ENCODE data around the gene AJAP1.
A peak's percentile ranks its signal among the peaks of the same experiment; 100 is the strongest.

Gene AJAP1

GRCh38 chr1:4708840-4709507 lies 54.6 kb downstream of the AJAP1 start:
- no peak for DNase-seq (ENCODE audit: low spot score)
- no peak for TF ChIP-seq CTCF (IDR thresholded peaks at IDR 0.05; ENCODE audit: extremely low read depth, missing control alignments)

- TF ChIP-seq CTCF (IDR thresholded peaks at IDR 0.05; ENCODE audit: extremely low read depth, missing control alignments): no peak
- DNase-seq (ENCODE audit: low spot score): peak; percentile 23
Measured at GRCh38 chr1:4709641-4710040, 55.2 kb downstream of the AJAP1 start.

- no peak for TF ChIP-seq CTCF (IDR thresholded peaks at IDR 0.05; ENCODE audit: extremely low read depth, missing control alignments)
Measured at GRCh38 chr1:4710592-4711415, 56.4 kb downstream of the AJAP1 start.

GRCh38 chr1:4711416-4712275 lies 57.2 kb downstream of the AJAP1 start:
- no peak for DNase-seq (ENCODE audit: low spot score)
- TF ChIP-seq CTCF (IDR thresholded peaks at IDR 0.05; ENCODE audit: extremely low read depth, missing control alignments): no peak

More at GRCh38 chr1:4710592-4711415, 56.4 kb downstream of the AJAP1 start:
- no peak for DNase-seq (ENCODE audit: low spot score)

GRCh38 chr1:4713669-4714068 lies 59.3 kb downstream of the AJAP1 start:
- DNase-seq (ENCODE audit: low spot score): no peak
- no peak for TF ChIP-seq CTCF (IDR thresholded peaks at IDR 0.05; ENCODE audit: extremely low read depth, missing control alignments)

GRCh38 chr1:4716406-4716805 lies 62.0 kb downstream of the AJAP1 start:
- no peak for DNase-seq (ENCODE audit: low spot score)
- no peak for TF ChIP-seq CTCF (IDR thresholded peaks at IDR 0.05; ENCODE audit: extremely low read depth, missing control alignments)

Data from GM20000 (cell line).